CD4-positive, alpha-beta T cell treated with Interleukin-2 at 100 ng/mL for 4 hours (primary cell): ENCODE data around the gene ATP2B3.

Experiments
- DNase-seq: peaks from one replicate; pipeline ENCODE4 v3.0.0-alpha.2; 2020; ENCODE audit warnings: low spot score

The ATP2B3 gene

GRCh38 chrX:153533091-153533490, 15.6 kb downstream of the ATP2B3 start:
- no peak for DNase-seq

GRCh38 chrX:153537080-153537479, 19.6 kb downstream of the ATP2B3 start:
- no peak for DNase-seq

DNA sequence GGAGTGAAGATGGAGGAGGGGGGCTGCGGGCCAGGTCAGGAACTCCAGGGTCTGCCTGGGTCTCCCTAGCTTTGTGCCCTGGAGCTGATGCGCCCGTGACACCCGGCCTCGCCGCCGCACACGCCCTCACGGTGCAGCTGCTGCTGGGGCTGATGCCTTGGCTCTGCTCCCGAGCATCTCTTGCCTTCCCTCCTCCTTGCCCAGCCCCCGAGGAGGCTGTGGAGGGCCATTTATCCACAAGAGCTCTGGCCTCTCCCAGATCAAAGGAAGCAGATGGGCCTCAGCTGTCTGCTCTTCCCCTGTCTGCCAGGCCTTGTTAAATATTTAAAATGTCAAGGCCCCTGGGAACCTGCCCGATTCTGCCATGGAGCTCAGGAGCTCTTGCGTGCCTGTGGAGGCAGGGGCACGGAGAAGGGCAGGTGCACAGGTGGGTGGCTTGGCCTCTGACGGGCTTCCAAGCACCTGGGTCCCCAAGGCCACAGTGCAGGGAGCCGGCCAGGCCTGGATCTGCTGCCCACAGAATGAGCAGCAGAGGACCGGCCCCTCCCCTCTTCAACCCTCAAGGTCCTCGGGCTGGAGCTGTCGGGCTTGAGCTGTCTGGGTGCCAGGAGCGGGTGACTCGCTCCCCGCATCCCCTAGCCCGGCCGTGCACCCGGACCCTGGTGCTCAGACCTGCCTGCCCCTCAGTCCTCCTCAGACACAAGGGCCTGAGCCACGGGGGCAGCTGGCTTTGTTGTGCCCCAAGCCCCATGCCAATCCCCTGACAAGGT, 20.3 kb downstream of the ATP2B3 start:
- no peak for DNase-seq

DNA sequence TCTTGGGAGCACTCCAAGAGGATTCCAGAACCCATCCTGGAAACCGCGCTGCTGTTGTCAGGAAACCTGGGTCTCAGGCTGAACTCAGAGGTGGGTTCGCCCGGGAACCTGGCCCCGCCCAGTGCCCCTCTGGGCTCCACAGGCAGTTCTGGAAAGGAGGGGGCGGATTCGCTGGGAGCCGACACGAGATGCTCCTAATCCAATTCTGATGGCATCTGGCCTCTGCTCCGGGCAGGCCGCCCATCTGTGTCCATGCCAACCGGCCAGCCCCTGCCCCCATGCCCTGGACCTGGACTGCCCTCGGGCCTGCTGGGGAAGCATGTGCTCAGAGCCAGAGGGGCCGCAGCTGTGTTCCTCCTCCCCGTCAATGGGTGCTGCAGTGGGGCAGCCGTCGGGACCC, 21.0 kb downstream of the ATP2B3 start:
- DNase-seq, result no peak

- DNase-seq, result peak; percentile 49
Measured at GRCh38 chrX:153539171-153539978, 21.9 kb downstream of the ATP2B3 start.

- no peak for DNase-seq
Measured at GRCh38 chrX:153539979-153540358, 22.5 kb downstream of the ATP2B3 start.

DNA sequence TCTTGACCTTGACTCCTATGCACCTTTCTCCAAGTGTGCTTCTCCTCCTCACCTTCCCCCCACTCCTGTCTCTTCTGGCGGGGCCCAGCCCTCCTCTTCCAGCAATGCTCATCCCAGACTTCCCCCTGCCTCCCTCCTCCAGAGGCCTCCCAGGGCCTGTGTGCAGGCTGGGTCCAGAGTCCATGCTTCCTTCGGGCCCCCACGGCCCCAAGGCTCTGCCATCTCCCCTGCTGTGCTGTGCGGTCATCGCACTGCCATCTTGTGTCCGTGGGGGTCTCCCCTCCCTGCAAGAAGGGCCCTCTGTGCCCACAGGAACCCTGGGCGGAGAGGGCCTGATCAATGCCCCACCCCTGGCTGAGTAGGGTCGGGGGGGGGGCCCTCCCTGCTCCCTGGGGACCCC, 27.3 kb downstream of the ATP2B3 start:
- DNase-seq, result no peak

DNA sequence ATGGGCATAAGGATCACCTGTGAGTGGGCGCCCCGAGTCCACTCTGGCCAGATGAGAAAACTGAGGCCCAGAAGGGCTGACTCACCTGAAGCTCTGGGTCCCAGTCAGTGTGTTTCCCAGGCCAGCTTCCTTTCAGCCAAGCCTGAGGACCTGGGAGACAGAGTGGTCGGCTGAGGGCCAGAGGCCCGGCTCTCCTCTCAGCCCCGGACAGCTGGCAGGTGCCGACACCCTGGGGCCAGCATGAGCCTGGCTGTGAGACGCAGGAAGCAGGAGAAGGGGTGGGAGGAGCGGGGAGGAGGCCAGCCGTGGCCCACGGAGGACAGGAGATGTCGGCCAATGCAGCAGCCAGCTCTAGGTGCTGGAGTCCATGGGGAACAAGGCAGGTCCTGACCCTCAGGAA, 28.9 kb downstream of the ATP2B3 start:
- no peak for DNase-seq

GRCh38 chrX:153547195-153547594, 29.8 kb downstream of the ATP2B3 start:
- no peak for DNase-seq

GRCh38 chrX:153549231-153549630, 31.8 kb downstream of the ATP2B3 start:
- no peak for DNase-seq

DNA sequence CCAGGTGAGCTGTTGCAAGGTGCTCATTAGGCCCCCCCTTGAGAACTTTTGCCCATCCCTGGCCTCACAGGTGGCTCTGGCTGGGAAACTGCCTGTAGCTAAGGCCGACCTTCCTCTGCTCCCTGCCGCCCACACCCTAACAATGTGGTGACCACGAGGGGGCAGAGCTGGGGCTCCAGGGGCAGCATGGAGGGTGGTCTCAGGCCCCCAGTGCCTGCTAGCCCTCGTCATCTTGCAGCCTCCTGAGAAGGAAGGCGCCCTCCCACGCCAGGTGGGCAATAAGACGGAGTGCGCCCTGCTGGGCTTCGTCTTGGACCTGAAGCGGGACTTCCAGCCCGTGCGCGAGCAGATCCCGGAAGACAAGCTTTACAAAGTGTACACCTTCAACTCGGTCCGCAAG, 32.4 kb downstream of the ATP2B3 start:
- no peak for DNase-seq

- no peak for DNase-seq
Measured at GRCh38 chrX:153551135-153551534, 33.7 kb downstream of the ATP2B3 start.

GRCh38 chrX:153554519-153555167, 37.2 kb downstream of the ATP2B3 start:
- DNase-seq, result peak; percentile 53

DNA sequence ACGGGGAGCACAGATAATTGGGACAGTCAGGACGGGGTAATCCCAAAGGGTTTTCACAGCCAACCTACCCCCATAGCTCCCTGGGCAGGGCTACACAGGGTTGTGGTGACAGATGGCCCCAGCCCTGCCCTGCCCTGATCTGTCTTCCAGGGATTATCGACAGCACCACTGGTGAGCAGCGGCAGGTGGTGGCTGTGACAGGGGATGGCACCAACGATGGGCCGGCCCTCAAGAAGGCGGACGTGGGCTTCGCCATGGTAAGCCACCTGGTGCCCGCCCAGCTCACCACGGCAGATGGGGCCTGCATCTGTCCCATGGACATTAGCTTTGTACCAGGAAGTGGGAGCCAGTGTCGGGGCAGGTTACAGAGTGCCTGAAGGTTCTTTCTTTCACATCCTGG, 39.3 kb downstream of the ATP2B3 start:
- no peak for DNase-seq

DNA sequence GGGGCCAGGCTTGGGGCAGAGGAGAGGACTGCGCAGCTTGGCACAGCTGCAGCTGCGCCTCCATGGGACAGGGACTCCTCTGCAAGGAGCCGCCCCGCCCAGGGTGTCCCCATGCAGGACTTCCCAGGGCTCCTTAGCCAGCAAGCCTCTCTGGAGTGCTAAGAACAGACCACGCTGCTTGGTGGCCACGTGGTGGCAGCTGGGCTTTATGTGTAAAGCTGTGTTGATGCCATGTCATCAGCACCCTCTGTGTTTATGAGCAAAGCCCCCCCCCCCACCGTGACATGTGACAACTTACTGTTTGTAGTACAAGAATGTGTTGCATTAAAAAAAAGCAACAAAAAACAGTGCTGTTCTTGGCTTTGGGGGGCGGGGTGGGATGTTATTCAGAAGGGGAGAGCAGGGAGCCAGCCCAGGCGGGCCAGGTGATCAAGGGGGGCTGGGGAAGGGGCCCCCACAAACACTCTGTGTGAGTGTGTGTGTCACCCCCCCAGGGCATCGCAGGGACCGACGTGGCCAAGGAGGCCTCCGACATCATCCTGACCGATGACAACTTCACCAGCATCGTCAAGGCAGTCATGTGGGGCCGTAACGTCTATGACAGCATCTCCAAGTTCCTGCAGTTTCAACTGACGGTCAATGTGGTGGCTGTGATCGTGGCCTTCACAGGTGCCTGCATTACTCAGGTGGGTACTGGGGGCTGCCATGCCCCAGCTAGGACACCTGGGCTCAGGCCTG, 40.3 kb downstream of the ATP2B3 start:
- no peak for DNase-seq

- no peak for DNase-seq
Measured at GRCh38 chrX:153560000-153560399, 42.6 kb downstream of the ATP2B3 start.

- DNase-seq, result no peak
Measured at GRCh38 chrX:153560466-153560865, 43.0 kb downstream of the ATP2B3 start.

- no peak for DNase-seq
Measured at GRCh38 chrX:153561337-153561736, 43.9 kb downstream of the ATP2B3 start.

- no peak for DNase-seq
Measured at GRCh38 chrX:153562546-153562945, 45.1 kb downstream of the ATP2B3 start.

- DNase-seq, result no peak
Measured at GRCh38 chrX:153564047-153564606, 46.7 kb downstream of the ATP2B3 start.

- DNase-seq, result no peak
Measured at GRCh38 chrX:153565996-153566580, 48.6 kb downstream of the ATP2B3 start.
